SK-N-SH treated with all-trans-retinoic acid at 6 μM for 48 hours (cell line): ENCODE results near the gene MACIR.

ENCODE experiments used
- ATAC-seq: fragments of 200-7000 bp; cut with Tn5 transposase; 3 replicates; pipeline ENCODE4 v1.9.1; 2020; ENCODE audit warnings: mild to moderate bottlenecking, moderate library complexity
- ARNTL ChIP-seq: fragments of 450-650 bp; formaldehyde crosslinking; IDR thresholded peaks from 2 replicates; pipeline ENCODE4 v1.5.0; 2020; ENCODE audit warnings: low read depth, mild to moderate bottlenecking, moderate library complexity, borderline replicate concordance
- BACH2 ChIP-seq: fragments of 250-450 bp; sonication (Bioruptor Pico); IDR thresholded peaks from 2 replicates; pipeline ENCODE4 v1.9.0; 2021; ENCODE audit warnings: mild to moderate bottlenecking, borderline replicate concordance
- CSDC2 ChIP-seq: fragments of 250-450 bp; sonication (Bioruptor Pico); IDR thresholded peaks from 2 replicates; pipeline ENCODE4 v1.5.0; 2020; ENCODE audit warnings: mild to moderate bottlenecking, moderate library complexity
- ESRRG ChIP-seq: fragments of 250-450 bp; sonication (Bioruptor Pico); IDR thresholded peaks from 2 replicates; pipeline ENCODE4 v1.6.1; 2021; ENCODE audit warnings: mild to moderate bottlenecking
- GLIS3 ChIP-seq: fragments of 250-450 bp; sonication (Bioruptor Pico); IDR thresholded peaks from 2 replicates; pipeline ENCODE4 v1.5.0; 2020; ENCODE audit warnings: mild to moderate bottlenecking, moderate library complexity
- ISL1 ChIP-seq: fragments of 250-450 bp; sonication (Bioruptor Pico); IDR thresholded peaks from 2 replicates; pipeline ENCODE4 v2.1.2; 2022; ENCODE audit warnings: mild to moderate bottlenecking, moderate library complexity
- OSR1 ChIP-seq: fragments of 250-450 bp; sonication (Bioruptor Pico); IDR thresholded peaks from 2 replicates; pipeline ENCODE4 v1.8.0; 2022; ENCODE audit warnings: moderate library complexity, mild to moderate bottlenecking, inconsistent platforms
- POU6F1 ChIP-seq: fragments of 250-450 bp; sonication (Bioruptor Pico); IDR thresholded peaks from 2 replicates; pipeline ENCODE4 v1.8.0; 2021; ENCODE audit warnings: low read depth, mild to moderate bottlenecking, moderate library complexity, borderline replicate concordance
- PPARA ChIP-seq: fragments of 250-450 bp; sonication (Bioruptor Pico); IDR thresholded peaks from 2 replicates; pipeline ENCODE4 v1.5.0; 2020; ENCODE audit warnings: mild to moderate bottlenecking, borderline replicate concordance
- RARB ChIP-seq: fragments of 250-450 bp; sonication (Bioruptor Pico); IDR thresholded peaks from 2 replicates; pipeline ENCODE4 v1.8.0; 2021; ENCODE audit warnings: mild to moderate bottlenecking, moderate library complexity
- SNAI2 ChIP-seq: fragments of 250-450 bp; sonication (Bioruptor Pico); IDR thresholded peaks from 2 replicates; pipeline ENCODE4 v1.5.0; 2020; ENCODE audit warnings: mild to moderate bottlenecking, moderate library complexity
- TCF4 ChIP-seq: fragments of 250-450 bp; sonication (Bioruptor Pico); IDR thresholded peaks from 2 replicates; pipeline ENCODE4 v1.8.0; 2021; ENCODE audit warnings: mild to moderate bottlenecking, moderate library complexity, borderline replicate concordance
- TOX ChIP-seq: fragments of 250-450 bp; sonication (Bioruptor Pico); IDR thresholded peaks from 2 replicates; pipeline ENCODE4 v1.8.0; 2021; ENCODE audit warnings: mild to moderate bottlenecking, moderate library complexity, borderline replicate concordance
- ZC3H10 ChIP-seq: fragments of 250-450 bp; sonication (Bioruptor Pico); IDR thresholded peaks from 2 replicates; pipeline ENCODE4 v1.5.1; 2021; ENCODE audit warnings: mild to moderate bottlenecking, moderate library complexity
- ZFP3 ChIP-seq: fragments of 250-450 bp; sonication (Bioruptor Pico); IDR thresholded peaks from 2 replicates; pipeline ENCODE4 v1.5.0; 2020; ENCODE audit warnings: mild to moderate bottlenecking, moderate library complexity
- ZFP30 ChIP-seq: fragments of 450-650 bp; formaldehyde crosslinking; IDR thresholded peaks from 2 replicates; pipeline ENCODE4 v1.5.0; 2022; ENCODE audit warnings: mild to moderate bottlenecking, moderate library complexity
- ZNF565 ChIP-seq: fragments of 450-650 bp; formaldehyde crosslinking; conservative IDR thresholded peaks from 2 replicates; pipeline ENCODE4 v1.5.0; 2020; ENCODE audit warnings: low read depth, mild to moderate bottlenecking, moderate library complexity
- ZNF70 ChIP-seq: fragments of 450-650 bp; formaldehyde crosslinking; IDR thresholded peaks from 2 replicates; pipeline ENCODE4 v1.5.0; 2020; ENCODE audit warnings: mild to moderate bottlenecking, moderate library complexity
- ZNF8 ChIP-seq: fragments of 450-650 bp; formaldehyde crosslinking; IDR thresholded peaks from 2 replicates; pipeline ENCODE4 v1.5.0; 2020; ENCODE audit warnings: mild to moderate bottlenecking, moderate library complexity
- TF ChIP-seq, protein P1 (sequence below): fragments of 250-450 bp; sonication (Bioruptor Pico); IDR thresholded peaks from 2 replicates; pipeline ENCODE4 v1.5.1; 2020; ENCODE audit warnings: low read depth, mild to moderate bottlenecking, moderate library complexity
- TF ChIP-seq, protein P2 (sequence below): fragments of 250-450 bp; sonication (Bioruptor Pico); IDR thresholded peaks from 2 replicates; pipeline ENCODE4 v1.8.0; 2020; ENCODE audit warnings: mild to moderate bottlenecking, moderate library complexity, borderline replicate concordance
- TF ChIP-seq, protein P3 (sequence below): fragments of 250-450 bp; sonication (Bioruptor Pico); IDR thresholded peaks from 2 replicates; pipeline ENCODE4 v1.5.1; 2021; ENCODE audit warnings: mild to moderate bottlenecking, moderate library complexity
- TF ChIP-seq, protein P4 (sequence below): fragments of 250-450 bp; sonication (Bioruptor Pico); IDR thresholded peaks from 2 replicates; pipeline ENCODE4 v1.5.0; 2020; ENCODE audit warnings: mild to moderate bottlenecking, moderate library complexity

Gene MACIR

DNA sequence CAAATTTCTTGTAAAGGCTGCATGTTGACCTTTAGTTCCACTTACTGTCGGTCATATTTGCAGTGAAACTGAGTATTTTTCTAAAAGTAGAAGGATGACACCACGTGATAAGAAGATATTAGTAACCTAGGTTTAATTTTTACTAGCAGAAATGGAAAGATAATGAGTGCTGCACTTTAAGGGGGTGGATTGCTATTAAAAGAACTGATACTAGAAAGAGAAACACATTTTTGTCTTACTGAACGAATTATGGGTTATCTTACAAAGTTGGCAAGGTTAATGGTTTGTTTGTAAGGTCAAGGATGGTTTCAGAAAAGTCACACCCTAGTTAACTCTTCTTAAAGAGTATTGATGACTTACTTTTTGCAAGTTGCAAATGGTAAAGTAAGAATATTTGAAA lies 2.4 kb downstream of the MACIR start (continued):
- TF ChIP-seq RARB (CRISPR knock-in tag) = no peak

DNA sequence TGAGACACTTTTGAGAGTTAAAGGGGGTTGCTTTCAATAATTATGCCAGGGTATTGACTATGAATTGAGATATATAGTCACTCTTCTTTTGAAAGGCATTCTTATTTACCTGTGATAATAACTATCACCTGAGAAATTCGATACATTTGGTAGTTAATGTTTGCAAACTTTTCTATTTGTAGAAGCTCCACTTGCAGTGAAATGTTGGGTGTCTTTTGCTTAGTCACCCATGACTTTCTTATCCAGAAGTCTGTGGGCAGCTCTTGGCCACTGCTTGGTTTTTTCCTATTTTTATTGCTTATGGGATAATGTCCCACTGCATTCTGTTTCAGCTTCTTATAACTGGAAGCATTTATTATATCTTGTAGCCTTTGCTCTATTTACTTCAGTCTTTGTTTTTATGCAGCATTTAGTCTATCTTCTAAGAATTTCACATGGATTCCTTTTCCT lies 3.9 kb downstream of the MACIR start:
- no peak for TF ChIP-seq ARNTL
- TF ChIP-seq BACH2 (CRISPR knock-in tag) = no peak
- no peak for TF ChIP-seq ZFP3 (CRISPR knock-in tag)
- no peak for TF ChIP-seq TCF4 (CRISPR knock-in tag)
- no peak for TF ChIP-seq ZNF565 (CRISPR knock-in tag)
- TF ChIP-seq, protein P1, sequence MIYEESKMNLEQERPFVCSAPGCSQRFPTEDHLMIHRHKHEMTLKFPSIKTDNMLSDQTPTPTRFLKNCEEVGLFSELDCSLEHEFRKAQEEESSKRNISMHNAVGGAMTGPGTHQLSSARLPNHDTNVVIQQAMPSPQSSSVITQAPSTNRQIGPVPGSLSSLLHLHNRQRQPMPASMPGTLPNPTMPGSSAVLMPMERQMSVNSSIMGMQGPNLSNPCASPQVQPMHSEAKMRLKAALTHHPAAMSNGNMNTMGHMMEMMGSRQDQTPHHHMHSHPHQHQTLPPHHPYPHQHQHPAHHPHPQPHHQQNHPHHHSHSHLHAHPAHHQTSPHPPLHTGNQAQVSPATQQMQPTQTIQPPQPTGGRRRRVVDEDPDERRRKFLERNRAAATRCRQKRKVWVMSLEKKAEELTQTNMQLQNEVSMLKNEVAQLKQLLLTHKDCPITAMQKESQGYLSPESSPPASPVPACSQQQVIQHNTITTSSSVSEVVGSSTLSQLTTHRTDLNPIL (CRISPR knock-in tag) = no peak
- TF ChIP-seq, protein P2, sequence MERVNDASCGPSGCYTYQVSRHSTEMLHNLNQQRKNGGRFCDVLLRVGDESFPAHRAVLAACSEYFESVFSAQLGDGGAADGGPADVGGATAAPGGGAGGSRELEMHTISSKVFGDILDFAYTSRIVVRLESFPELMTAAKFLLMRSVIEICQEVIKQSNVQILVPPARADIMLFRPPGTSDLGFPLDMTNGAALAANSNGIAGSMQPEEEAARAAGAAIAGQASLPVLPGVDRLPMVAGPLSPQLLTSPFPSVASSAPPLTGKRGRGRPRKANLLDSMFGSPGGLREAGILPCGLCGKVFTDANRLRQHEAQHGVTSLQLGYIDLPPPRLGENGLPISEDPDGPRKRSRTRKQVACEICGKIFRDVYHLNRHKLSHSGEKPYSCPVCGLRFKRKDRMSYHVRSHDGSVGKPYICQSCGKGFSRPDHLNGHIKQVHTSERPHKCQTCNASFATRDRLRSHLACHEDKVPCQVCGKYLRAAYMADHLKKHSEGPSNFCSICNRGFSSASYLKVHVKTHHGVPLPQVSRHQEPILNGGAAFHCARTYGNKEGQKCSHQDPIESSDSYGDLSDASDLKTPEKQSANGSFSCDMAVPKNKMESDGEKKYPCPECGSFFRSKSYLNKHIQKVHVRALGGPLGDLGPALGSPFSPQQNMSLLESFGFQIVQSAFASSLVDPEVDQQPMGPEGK = no peak
- TF ChIP-seq GLIS3 (CRISPR knock-in tag) = no peak
- TF ChIP-seq RARB (CRISPR knock-in tag) = no peak
- TF ChIP-seq OSR1 (CRISPR knock-in tag) = no peak
- TF ChIP-seq ZC3H10 (CRISPR knock-in tag) = no peak
- no peak for TF ChIP-seq TOX (CRISPR knock-in tag)
- TF ChIP-seq CSDC2 (CRISPR knock-in tag) = no peak
- TF ChIP-seq ZNF8 (CRISPR knock-in tag) = no peak
- no peak for TF ChIP-seq SNAI2 (CRISPR knock-in tag)
- TF ChIP-seq ZFP30 (CRISPR knock-in tag) = no peak
- TF ChIP-seq, protein P3, sequence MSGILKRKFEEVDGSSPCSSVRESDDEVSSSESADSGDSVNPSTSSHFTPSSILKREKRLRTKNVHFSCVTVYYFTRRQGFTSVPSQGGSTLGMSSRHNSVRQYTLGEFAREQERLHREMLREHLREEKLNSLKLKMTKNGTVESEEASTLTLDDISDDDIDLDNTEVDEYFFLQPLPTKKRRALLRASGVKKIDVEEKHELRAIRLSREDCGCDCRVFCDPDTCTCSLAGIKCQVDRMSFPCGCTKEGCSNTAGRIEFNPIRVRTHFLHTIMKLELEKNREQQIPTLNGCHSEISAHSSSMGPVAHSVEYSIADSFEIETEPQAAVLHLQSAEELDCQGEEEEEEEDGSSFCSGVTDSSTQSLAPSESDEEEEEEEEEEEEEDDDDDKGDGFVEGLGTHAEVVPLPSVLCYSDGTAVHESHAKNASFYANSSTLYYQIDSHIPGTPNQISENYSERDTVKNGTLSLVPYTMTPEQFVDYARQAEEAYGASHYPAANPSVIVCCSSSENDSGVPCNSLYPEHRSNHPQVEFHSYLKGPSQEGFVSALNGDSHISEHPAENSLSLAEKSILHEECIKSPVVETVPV (CRISPR knock-in tag) = no peak
- TF ChIP-seq PPARA (CRISPR knock-in tag) = no peak
- ATAC-seq = no peak

- ATAC-seq = no peak
- TF ChIP-seq, protein P4, sequence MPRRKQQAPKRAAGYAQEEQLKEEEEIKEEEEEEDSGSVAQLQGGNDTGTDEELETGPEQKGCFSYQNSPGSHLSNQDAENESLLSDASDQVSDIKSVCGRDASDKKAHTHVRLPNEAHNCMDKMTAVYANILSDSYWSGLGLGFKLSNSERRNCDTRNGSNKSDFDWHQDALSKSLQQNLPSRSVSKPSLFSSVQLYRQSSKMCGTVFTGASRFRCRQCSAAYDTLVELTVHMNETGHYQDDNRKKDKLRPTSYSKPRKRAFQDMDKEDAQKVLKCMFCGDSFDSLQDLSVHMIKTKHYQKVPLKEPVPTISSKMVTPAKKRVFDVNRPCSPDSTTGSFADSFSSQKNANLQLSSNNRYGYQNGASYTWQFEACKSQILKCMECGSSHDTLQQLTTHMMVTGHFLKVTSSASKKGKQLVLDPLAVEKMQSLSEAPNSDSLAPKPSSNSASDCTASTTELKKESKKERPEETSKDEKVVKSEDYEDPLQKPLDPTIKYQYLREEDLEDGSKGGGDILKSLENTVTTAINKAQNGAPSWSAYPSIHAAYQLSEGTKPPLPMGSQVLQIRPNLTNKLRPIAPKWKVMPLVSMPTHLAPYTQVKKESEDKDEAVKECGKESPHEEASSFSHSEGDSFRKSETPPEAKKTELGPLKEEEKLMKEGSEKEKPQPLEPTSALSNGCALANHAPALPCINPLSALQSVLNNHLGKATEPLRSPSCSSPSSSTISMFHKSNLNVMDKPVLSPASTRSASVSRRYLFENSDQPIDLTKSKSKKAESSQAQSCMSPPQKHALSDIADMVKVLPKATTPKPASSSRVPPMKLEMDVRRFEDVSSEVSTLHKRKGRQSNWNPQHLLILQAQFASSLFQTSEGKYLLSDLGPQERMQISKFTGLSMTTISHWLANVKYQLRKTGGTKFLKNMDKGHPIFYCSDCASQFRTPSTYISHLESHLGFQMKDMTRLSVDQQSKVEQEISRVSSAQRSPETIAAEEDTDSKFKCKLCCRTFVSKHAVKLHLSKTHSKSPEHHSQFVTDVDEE (CRISPR knock-in tag) = no peak
- TF ChIP-seq ZNF565 (CRISPR knock-in tag) = no peak
- TF ChIP-seq ESRRG (CRISPR knock-in tag) = no peak
- no peak for TF ChIP-seq ZNF8 (CRISPR knock-in tag)
- TF ChIP-seq ZNF70 = no peak
- TF ChIP-seq, protein P2 = no peak
- no peak for TF ChIP-seq TOX (CRISPR knock-in tag)
- TF ChIP-seq, protein P1 (CRISPR knock-in tag) = no peak
- TF ChIP-seq CSDC2 (CRISPR knock-in tag) = no peak
- TF ChIP-seq ISL1 (CRISPR knock-in tag) = no peak
- TF ChIP-seq ZFP3 (CRISPR knock-in tag) = no peak
- no peak for TF ChIP-seq POU6F1
- no peak for TF ChIP-seq BACH2 (CRISPR knock-in tag)
- no peak for TF ChIP-seq SNAI2 (CRISPR knock-in tag)
- TF ChIP-seq RARB (CRISPR knock-in tag) = no peak
- no peak for TF ChIP-seq ZC3H10 (CRISPR knock-in tag)
Measured at GRCh38 chr5:103263054-103263453, 4.5 kb downstream of the MACIR start.
